ENCODE results near the gene SYK. TPM values are rescaled to one million over a fixed set of nuclear protein-coding genes. Genes with fewer than 3 reads are reported as not detected.

The SYK gene
- total RNA-seq, 1 donor from 2014 or later = 15.0 TPM

DNA sequence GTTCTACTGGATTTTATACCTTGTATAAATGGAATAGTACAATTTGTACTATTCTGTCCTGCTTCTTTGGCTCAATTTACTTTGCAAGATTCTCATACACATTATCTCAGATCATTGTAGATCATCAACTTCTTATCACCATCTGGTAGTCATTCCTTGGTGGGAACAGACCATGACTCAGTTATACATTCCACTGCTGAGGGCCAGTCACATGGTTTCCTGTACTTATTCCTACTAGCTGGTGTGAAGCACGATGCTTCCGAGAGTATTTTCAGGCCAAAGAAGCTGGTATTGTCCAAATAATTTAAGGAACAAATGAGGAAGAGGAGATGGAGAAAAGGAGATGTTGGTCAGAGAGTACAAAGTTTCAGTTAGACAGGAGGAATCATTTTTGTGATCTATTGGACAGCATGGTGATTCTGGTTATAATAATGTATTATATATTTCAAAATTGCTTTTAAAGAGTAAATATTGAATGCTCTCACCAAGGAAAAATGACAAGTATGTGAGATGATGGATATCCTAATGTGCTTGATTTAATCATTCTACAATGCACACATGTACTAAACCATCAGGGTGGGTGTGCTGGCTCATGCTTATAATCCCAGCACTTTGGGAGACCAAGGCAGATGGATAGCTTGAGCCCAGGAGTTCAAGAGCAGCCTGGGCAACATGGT is 124.1 kb downstream of the SYK start:
- TF ChIP-seq, protein P1, sequence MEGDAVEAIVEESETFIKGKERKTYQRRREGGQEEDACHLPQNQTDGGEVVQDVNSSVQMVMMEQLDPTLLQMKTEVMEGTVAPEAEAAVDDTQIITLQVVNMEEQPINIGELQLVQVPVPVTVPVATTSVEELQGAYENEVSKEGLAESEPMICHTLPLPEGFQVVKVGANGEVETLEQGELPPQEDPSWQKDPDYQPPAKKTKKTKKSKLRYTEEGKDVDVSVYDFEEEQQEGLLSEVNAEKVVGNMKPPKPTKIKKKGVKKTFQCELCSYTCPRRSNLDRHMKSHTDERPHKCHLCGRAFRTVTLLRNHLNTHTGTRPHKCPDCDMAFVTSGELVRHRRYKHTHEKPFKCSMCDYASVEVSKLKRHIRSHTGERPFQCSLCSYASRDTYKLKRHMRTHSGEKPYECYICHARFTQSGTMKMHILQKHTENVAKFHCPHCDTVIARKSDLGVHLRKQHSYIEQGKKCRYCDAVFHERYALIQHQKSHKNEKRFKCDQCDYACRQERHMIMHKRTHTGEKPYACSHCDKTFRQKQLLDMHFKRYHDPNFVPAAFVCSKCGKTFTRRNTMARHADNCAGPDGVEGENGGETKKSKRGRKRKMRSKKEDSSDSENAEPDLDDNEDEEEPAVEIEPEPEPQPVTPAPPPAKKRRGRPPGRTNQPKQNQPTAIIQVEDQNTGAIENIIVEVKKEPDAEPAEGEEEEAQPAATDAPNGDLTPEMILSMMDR (IDR thresholded peaks at IDR 0.05; ENCODE audit: insufficient read depth, low read length, poor library complexity, severe bottlenecking) = no peak
- Histone ChIP-seq H3K4me3 (ENCODE audit: low read depth, low read length) (no peak overlapping the region), H3K27me3 (ENCODE audit: control insufficient read depth, insufficient read depth, low read length) (no peaks in the 10 kb centered on the region), H3K36me3 (ENCODE audit: control insufficient read depth, insufficient read depth, low read length) (no peaks in the 10 kb centered on the region)
- peak; percentile 67 for DNase-seq (ENCODE audit: low read depth)

DNA sequence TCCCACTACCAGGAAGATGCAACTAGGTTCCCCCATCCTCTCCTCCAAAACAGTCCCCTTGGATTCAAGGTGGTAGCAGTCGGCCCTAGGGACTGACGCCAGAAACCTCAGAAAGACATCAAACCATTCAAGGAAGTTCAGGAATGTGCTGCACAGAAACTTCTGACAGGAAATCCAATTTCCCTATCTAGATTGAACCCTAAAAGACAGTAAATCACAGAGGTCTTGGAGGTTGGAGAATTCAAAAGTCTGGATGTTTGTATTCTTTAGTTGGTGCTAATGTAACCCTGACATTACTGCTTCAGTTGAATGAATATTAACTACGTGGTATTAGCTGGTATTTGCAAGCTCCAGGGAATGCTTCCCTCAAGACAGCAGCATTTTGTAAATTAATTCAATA is 125.3 kb downstream of the SYK start:
- TF ChIP-seq, protein P1 (IDR thresholded peaks at IDR 0.05; ENCODE audit: insufficient read depth, low read length, poor library complexity, severe bottlenecking) = no peak
- no peak overlapping the region for H3K4me3 ChIP-seq (ENCODE audit: low read depth, low read length)
- H3K27me3 ChIP-seq (ENCODE audit: control insufficient read depth, insufficient read depth, low read length) = no peaks in the 10 kb centered on the region
- H3K36me3 ChIP-seq (ENCODE audit: control insufficient read depth, insufficient read depth, low read length) = no peaks in the 10 kb centered on the region
- no peak for DNase-seq (ENCODE audit: low read depth)

DNA sequence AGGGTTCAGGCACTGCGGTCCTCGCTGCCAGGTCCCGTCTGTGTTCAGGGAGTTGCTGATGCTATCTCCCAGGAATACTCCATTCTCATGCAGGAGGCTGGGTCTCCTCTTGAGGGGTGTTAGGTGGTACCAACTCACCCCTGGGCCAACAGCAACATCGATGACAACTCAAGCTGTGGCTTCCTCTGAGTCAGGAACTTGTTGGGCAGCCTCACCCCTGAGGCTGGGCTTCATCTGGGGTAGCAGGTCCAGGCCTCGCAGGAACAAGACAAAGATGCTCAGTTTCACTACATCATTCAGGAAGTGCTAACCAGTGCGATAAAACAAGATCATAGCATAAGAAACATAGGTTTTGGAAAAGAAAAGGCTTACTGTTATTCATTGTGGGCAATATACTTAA is 125.9 kb downstream of the SYK start:
- no peak for DNase-seq (ENCODE audit: low read depth)
- Histone ChIP-seq H3K4me3 (ENCODE audit: low read depth, low read length) (no peak overlapping the region), H3K27me3 (ENCODE audit: control insufficient read depth, insufficient read depth, low read length) (no peaks in the 10 kb centered on the region), H3K36me3 (ENCODE audit: control insufficient read depth, insufficient read depth, low read length) (no peaks in the 10 kb centered on the region)
- TF ChIP-seq, protein P1 (IDR thresholded peaks at IDR 0.05; ENCODE audit: insufficient read depth, low read length, poor library complexity, severe bottlenecking) = no peak

DNA sequence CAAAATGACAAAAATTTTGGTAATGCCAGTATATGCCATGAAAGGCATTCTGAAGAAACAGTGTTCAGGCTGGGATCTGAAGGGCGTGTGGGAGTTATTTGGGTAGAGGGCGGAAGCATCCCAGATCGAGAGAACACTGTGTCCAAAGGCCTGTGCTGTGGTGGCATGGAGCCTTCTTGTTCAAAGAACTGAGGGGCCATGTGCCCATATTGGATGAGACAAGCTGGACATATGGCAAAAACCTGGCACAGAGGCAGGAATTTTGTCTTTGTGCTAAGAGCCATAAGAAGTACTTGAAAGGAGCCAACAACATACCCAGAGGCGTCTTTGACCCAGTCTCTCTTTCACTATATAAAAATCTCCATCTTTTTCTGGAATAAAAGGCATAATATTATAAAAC is 128.0 kb downstream of the SYK start:
- Histone ChIP-seq H3K4me3 (ENCODE audit: low read depth, low read length) (no peak overlapping the region), H3K36me3 (ENCODE audit: control insufficient read depth, insufficient read depth, low read length) (no peaks in the 10 kb centered on the region), H3K27me3 (ENCODE audit: control insufficient read depth, insufficient read depth, low read length) (no peaks in the 10 kb centered on the region)
- TF ChIP-seq, protein P1 (IDR thresholded peaks at IDR 0.05; ENCODE audit: insufficient read depth, low read length, poor library complexity, severe bottlenecking) = no peak
- DNase-seq (ENCODE audit: low read depth) = no peak

DNA sequence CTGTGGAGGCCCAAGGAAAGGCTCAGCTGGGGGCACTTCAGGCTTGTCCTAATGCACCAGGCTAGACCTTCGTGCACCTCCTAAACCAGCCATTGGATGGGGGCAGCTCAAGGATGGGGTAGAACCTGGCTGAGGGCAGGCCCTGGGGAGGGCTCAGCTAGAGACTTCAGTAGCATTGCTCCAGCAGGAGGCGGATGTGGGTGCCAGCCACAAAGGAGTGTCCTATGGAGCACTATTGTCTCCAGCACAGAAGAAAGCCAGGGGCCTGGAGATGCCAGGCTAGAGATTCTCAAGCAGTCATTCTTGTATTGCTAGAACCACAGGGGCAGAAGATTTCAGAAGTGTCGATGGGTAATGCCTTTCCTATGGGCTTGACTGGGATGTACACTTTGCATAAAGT is 131.8 kb downstream of the SYK start:
- Histone ChIP-seq H3K4me3 (ENCODE audit: low read depth, low read length) (no peak overlapping the region), H3K36me3 (ENCODE audit: control insufficient read depth, insufficient read depth, low read length) (no peaks in the 10 kb centered on the region), H3K27me3 (ENCODE audit: control insufficient read depth, insufficient read depth, low read length) (no peaks in the 10 kb centered on the region)
- no peak for DNase-seq (ENCODE audit: low read depth)
- TF ChIP-seq, protein P1 (IDR thresholded peaks at IDR 0.05; ENCODE audit: insufficient read depth, low read length, poor library complexity, severe bottlenecking) = no peak

DNA sequence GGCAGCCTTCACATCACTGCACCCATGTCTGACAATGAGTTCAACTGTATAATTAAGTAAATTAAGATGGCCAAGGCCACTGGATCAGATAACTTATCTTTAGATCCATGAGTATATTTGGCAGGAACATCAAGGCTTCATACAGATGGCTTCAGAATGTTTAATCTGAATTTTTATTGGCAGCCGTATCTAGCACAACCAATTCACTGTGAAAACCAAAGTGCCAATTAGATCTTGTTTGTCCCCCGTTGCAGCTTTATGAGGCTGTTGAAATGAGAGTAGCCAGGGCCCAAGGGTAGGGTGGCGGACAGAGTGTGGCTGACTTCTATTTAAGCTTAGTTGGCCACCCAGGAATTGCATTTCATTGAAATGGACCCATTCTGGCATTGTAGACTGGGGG is 137.7 kb downstream of the SYK start:
- no peak for DNase-seq (ENCODE audit: low read depth)
- no peaks in the 10 kb centered on the region for H3K36me3 ChIP-seq (ENCODE audit: control insufficient read depth, insufficient read depth, low read length)
- no peaks in the 10 kb centered on the region for H3K27me3 ChIP-seq (ENCODE audit: control insufficient read depth, insufficient read depth, low read length)
- H3K4me3 ChIP-seq (ENCODE audit: low read depth, low read length) = no peak overlapping the region
- TF ChIP-seq, protein P1 (IDR thresholded peaks at IDR 0.05; ENCODE audit: insufficient read depth, low read length, poor library complexity, severe bottlenecking) = no peak

All from kidney epithelial cell (primary cell).